K562 (cell line): ENCODE data around the gene PDRG1. TPM values are rescaled to one million over a fixed set of nuclear protein-coding genes. Genes with fewer than 3 reads are reported as not detected.

ENCODE experiments used
- ARID1B ChIP-seq: fragments of 450-650 bp; IDR thresholded peaks from 2 replicates; pipeline ENCODE4 v1.6.1; 2016; ENCODE audit warnings: antibody characterized with exemption, mild to moderate bottlenecking, inconsistent platforms
- CGGBP1 ChIP-seq: fragments of 250-450 bp; sonication (Bioruptor Pico); IDR thresholded peaks from 2 replicates; pipeline ENCODE4 v1.9.0; 2021; ENCODE audit warnings: mild to moderate bottlenecking
- CREB3L1 ChIP-seq: fragments of 450-650 bp; IDR thresholded peaks from 2 replicates; pipeline ENCODE4 v1.6.1; 2014; ENCODE audit warnings: low read depth, mild to moderate bottlenecking, moderate library complexity, borderline replicate concordance
- HMBOX1 ChIP-seq: sonication (generic); IDR thresholded peaks from 2 replicates; pipeline ENCODE4 v1.6.1; 2016
- JUN ChIP-seq, 2 experiments: sonication (generic) in 1 of 2; formaldehyde crosslinking in 1 of 2; IDR thresholded peaks; 2 replicates each; pipeline versions ENCODE4 v1.6.1 to v1.8.0; 2012 to 2022; ENCODE audit warnings: borderline replicate concordance in 2 of 2, mild to moderate bottlenecking in 2 of 2, improper control_type of control experiment in 1 of 2, low read depth in 1 of 2, low read length in 1 of 2, missing genetic modification reagents in 1 of 2
- PCBP2 ChIP-seq: fragments of 200-400 bp; formaldehyde crosslinking; IDR thresholded peaks from 2 replicates; pipeline ENCODE4 v1.6.1; 2018; ENCODE audit warnings: low read length, low read depth, mild to moderate bottlenecking, moderate library complexity; ENCODE audit not compliant: poor library complexity, severe bottlenecking
- SMAD1 ChIP-seq: fragments of 150-350 bp; IDR thresholded peaks from 2 replicates; pipeline ENCODE4 v1.6.1; 2014; ENCODE audit warnings: low read length, low read depth; ENCODE audit not compliant: partially characterized antibody
- SMARCB1 ChIP-seq: IDR thresholded peaks from 2 replicates; pipeline ENCODE4 v1.6.1; 2011; ENCODE audit warnings: improper control_type of control experiment, low read depth; ENCODE audit not compliant: insufficient read length
- SP1 ChIP-seq: sonication (generic); formaldehyde crosslinking; IDR thresholded peaks from 2 replicates; pipeline ENCODE4 v1.8.1; 2022; ENCODE audit warnings: mild to moderate bottlenecking, missing genetic modification reagents
- TBP ChIP-seq: optimal IDR thresholded peaks from 2 replicates; pipeline ENCODE3; 2011; ENCODE audit warnings: low read depth, low read length, improper control_type of control experiment
- ZBTB12 ChIP-seq: fragments of 250-450 bp; sonication (Bioruptor Pico); IDR thresholded peaks from 2 replicates; pipeline ENCODE4 v1.4.0; 2020
- ZNF398 ChIP-seq: fragments of 250-450 bp; sonication (Bioruptor Pico); IDR thresholded peaks from 2 replicates; pipeline ENCODE4 v1.8.0; 2021; ENCODE audit warnings: moderate library complexity, mild to moderate bottlenecking, inconsistent platforms
- ZNF609 ChIP-seq: sonication (generic); formaldehyde crosslinking; IDR thresholded peaks from 2 replicates; pipeline ENCODE4 v1.8.1; 2023; ENCODE audit warnings: missing genetic modification reagents, mild to moderate bottlenecking, borderline replicate concordance
- polyA plus RNA-seq, 8 experiments: library from polyadenylated mRNA; depleted of rRNA in 4 of 8; stranded (reverse) in 5 of 8; unstranded in 3 of 8; fragments of >200 nt; fragmentation: Nextera tagmentation in 2 of 8; fragmentation: Illumina TruSeq in 1 of 8; extraction: Ambion mirVana in 2 of 8; extraction: Trizol in 1 of 8; gene quantifications; 2 replicates each; pipeline versions ENCODE4 v1.2.1 to v1.2.3, GENCODE V29; 2011 to 2014; ENCODE audit warnings: inconsistent platforms in 1 of 8, missing spikeins in 1 of 8
- total RNA-seq, 7 experiments: library from RNA; depleted of rRNA in 6 of 7; stranded (reverse); fragments of >200 nt in 6 of 7; fragmentation: Illumina TruSeq in 2 of 7; extraction: Trizol in 2 of 7; gene quantifications; 2 replicates each; pipeline versions ENCODE4 v1.2.1 to v1.2.3, GENCODE V29; 2011 to 2021; ENCODE audit warnings: low replicate concordance in 1 of 7

PDRG1 gene
- total and polyA plus RNA-seq, 9 of the 15 experiments (the other 6 are each of a cell fraction or from before 2014, with no cell fraction given): 12.6 to 58.6 (median 26.1) TPM

GRCh38 chr20:31897541-31897940 is 54.3 kb downstream of the PDRG1 start (continued):
- TF ChIP-seq ZNF609 (no peak), HMBOX1 (no peak), TBP (no peak), CGGBP1 (CRISPR knock-in tag) (no peak), SMAD1 (no peak), PCBP2 (no peak), ARID1B (no peak), SP1 (CRISPR knock-in tag) (no peak), ZBTB12 (CRISPR knock-in tag) (no peak), CREB3L1 (no peak), SMARCB1 (no peak), JUN (IDR thresholded peaks at IDR 0.05; ENCODE audit: borderline replicate concordance, low read depth, low read length) (no peak), JUN (CRISPR knock-in tag; IDR thresholded peaks at IDR 0.05; ENCODE audit: borderline replicate concordance) (no peak), ZNF398 (CRISPR knock-in tag) (no peak)
